ENCODE data around the gene BCORL1.

Gene BCORL1

DNA sequence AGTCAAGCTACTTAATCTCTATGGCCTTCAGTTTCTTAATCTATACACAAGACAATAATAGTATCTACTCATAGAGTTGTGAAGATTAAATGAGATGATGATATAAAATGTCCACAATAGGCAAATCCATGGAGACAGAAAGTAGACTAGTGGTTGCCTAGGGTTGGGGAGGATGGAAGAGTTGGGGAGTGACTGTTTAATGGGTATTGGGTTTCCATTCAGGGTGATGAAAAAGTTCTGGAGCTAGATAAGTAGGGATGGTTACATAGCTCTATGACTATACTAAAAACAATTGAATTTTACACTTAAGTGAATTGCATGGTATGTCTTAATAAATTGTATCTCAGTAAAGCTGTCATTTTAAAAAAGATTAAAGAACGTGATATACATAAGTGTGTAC lies 35.7 kb downstream of the BCORL1 start:
- TF ChIP-seq, protein P1, sequence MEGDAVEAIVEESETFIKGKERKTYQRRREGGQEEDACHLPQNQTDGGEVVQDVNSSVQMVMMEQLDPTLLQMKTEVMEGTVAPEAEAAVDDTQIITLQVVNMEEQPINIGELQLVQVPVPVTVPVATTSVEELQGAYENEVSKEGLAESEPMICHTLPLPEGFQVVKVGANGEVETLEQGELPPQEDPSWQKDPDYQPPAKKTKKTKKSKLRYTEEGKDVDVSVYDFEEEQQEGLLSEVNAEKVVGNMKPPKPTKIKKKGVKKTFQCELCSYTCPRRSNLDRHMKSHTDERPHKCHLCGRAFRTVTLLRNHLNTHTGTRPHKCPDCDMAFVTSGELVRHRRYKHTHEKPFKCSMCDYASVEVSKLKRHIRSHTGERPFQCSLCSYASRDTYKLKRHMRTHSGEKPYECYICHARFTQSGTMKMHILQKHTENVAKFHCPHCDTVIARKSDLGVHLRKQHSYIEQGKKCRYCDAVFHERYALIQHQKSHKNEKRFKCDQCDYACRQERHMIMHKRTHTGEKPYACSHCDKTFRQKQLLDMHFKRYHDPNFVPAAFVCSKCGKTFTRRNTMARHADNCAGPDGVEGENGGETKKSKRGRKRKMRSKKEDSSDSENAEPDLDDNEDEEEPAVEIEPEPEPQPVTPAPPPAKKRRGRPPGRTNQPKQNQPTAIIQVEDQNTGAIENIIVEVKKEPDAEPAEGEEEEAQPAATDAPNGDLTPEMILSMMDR (IDR thresholded peaks at IDR 0.05), result no peak
- Histone ChIP-seq H3K4me3 (no peak overlapping the region), H3K27ac (no peak overlapping the region)
- no peak for DNase-seq (ENCODE audit: low spot score)

DNA sequence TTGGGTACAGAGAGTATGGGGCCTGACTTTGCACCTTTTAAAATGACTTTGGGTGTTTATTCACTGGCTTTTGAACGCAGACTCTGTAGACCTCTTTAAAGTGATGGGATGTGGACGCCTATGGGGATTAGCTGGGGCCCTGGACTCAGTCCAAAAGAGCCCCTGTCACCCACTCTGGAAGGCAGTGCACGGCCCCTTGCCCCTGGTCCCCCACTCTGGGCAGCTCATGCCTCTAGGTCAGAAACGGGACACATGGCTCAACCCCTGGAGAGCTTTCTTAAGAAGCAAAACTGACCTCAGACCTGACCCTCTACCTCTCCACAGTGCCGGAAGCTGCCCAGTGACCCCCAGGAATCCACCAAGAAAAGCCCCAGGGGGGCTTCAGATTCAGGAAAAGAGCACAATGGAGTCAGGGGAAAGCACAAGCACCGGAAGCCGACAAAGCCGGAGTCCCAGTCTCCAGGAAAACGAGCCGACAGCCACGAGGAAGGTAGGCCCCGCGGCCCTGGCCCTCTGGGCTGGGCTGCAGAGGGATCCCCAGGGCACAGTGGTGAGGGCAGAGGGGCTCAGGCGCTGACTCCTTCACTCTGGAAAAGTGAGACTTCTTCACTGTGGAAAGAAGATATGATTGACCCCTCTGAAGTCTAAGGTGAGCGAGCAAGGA lies 38.4 kb downstream of the BCORL1 start:
- DNase-seq (ENCODE audit: low spot score), result no peak
- TF ChIP-seq, protein P1 (IDR thresholded peaks at IDR 0.05), result no peak
- H3K27ac ChIP-seq, result no peak overlapping the region
- no peak overlapping the region for H3K4me3 ChIP-seq

DNA sequence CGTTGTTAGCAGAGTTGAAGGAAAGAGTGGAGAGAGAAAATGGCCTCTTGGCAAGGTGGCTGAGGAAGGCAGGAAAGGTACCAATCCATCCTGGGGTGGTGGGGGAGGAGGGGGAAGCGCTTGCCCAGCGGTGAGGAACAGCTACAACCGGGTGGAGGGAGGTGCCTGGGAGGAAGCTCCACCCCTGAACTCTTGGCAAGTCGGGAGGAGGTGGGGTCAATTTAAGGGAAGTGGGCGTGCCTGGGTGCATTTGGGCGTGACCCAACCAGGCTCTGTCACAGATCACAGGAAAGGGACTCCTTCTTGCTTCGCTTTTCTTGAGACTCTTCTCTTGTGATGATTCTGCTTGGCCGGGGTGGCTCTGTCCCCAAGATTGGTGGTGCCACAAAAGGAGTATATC lies 41.7 kb downstream of the BCORL1 start:
- no peak overlapping the region for H3K27ac ChIP-seq
- DNase-seq (ENCODE audit: low spot score), result peak; percentile 78
- TF ChIP-seq, protein P1 (IDR thresholded peaks at IDR 0.05), result no peak
- no peak overlapping the region for H3K4me3 ChIP-seq

DNA sequence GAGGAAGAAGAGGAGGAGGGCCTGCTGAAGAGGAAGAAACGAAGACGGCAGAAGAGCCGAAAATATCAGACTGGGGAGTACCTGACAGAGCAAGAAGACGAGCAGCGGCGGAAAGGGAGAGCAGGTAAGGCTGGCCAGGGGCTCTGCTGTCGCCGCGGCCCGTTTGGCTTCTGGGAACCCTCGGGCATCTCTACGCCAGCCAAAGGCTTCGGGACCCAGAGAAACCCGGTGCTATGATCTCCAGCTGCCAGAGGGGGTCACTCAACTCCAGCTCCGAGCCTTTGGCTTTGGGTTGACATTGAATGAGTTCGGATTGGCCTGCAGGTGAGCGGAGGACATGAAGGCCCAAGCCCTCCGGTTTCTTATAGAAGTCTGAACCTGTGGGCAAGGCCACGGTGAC lies 42.8 kb downstream of the BCORL1 start:
- H3K4me3 ChIP-seq, result no peak overlapping the region
- no peak for DNase-seq (ENCODE audit: low spot score)
- TF ChIP-seq, protein P1 (IDR thresholded peaks at IDR 0.05), result no peak
- H3K27ac ChIP-seq, result no peak overlapping the region

DNA sequence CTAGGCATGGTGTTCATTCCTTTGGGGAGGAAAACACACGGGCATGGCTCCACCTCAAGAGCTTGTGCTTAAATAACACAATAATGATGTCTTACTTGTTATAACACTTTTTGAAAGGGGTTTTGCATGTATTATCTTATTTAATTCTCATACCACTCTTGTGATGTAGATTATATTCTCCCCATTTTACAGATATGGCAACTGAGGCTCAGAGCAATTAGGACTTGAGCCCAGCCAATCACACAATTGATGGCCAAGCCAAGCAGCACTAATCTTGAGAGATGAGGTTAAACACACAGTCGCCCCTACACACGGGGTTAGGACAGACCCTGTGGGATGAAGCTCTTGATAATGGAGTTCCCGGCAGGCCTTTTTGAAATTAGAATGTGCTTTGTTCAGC lies 45.1 kb downstream of the BCORL1 start:
- no peak overlapping the region for H3K27ac ChIP-seq
- TF ChIP-seq, protein P1 (IDR thresholded peaks at IDR 0.05), result no peak
- DNase-seq (ENCODE audit: low spot score), result no peak
- no peak overlapping the region for H3K4me3 ChIP-seq

DNA sequence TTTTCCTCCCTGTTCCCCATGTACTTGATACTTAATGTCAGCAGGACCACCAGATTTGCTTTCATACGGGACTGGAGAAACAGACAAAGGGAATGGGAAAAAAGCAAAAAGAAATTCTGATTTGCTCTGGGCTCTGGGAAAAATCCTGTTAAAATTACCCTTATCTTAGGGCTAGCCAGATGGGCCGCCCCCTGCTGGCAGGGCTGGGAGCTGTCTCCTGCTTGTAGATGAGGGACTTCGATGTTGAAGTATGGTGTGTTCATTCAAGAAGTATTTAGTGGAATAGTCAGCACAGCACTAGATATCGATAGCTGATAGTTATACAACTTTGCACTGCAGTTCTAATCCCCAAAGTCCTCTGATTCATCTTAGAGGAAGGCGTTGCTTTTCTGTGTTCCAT lies 45.8 kb downstream of the BCORL1 start:
- TF ChIP-seq, protein P1 (IDR thresholded peaks at IDR 0.05), result peak; percentile 29
- DNase-seq (ENCODE audit: low spot score), result no peak

DNA sequence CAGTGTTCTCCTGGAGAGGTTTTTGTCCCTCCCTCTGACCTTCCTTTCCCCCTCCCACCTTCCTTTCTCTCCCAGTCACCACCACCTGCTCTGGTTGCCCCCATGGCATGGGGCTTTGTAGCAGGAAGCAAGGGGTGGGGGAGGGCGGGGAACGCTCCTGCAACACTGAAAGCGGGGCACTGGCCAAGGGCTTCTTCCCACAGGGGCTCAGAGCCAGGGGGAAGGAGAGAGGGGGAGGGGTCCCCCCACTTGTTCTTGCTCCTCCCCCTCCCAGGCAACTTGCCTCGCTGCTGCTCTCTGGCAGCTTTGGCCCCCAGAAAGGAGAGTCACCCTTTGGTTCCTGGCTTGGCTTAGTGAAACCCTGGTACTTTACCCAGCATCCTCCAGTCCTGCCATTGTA lies 48.4 kb downstream of the BCORL1 start:
- H3K4me3 ChIP-seq, result no peak overlapping the region

More for the DNA sequence above, 45.8 kb downstream of the BCORL1 start:
- Histone ChIP-seq H3K4me3 (no peak overlapping the region), H3K27ac (no peak overlapping the region)

More for the DNA sequence above, 48.4 kb downstream of the BCORL1 start:
- no peak overlapping the region for H3K27ac ChIP-seq
- TF ChIP-seq, protein P1 (IDR thresholded peaks at IDR 0.05), result no peak
- no peak for DNase-seq (ENCODE audit: low spot score)

Data from coronary artery (tissue), 2 donors.